HG02588 (cell line): ENCODE data around the gene C1GALT1.
"Not testable (repeated sequence)": the region's sequence is repeated elsewhere in the genome, so short reads cannot be mapped to it uniquely, and the experiment has no call there.

Experiments used
- ATAC-seq: cut with Tn5 transposase; IDR thresholded peaks from one replicate; pipeline ENCODE4 v1.9.1; 2021; ENCODE audit warnings: mild to moderate bottlenecking, moderate library complexity; ENCODE audit not compliant: unreplicated experiment

The C1GALT1 gene

GRCh38 chr7:7231865-7232264 lies 49.5 kb downstream of the C1GALT1 start:
- no peak for ATAC-seq

DNA sequence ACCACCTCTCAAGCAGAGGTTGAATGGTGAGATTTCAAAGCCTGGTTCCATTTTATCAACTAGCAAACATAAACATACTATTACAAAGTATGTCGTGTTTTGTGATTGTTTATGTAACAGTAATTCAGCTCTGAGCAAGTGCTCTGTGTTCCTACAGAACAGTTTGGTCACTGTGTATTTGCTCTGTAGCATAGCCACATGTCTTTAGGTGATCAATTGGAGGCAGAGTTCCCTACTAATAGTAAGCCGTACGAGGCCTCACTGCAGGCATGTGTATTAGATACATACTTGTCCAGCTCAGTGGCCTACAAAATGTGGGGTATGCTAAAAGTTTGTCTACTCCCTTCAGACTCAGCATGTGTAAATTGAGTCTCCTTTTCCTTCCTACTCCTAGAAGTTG lies 53.0 kb downstream of the C1GALT1 start:
- ATAC-seq: no peak

DNA sequence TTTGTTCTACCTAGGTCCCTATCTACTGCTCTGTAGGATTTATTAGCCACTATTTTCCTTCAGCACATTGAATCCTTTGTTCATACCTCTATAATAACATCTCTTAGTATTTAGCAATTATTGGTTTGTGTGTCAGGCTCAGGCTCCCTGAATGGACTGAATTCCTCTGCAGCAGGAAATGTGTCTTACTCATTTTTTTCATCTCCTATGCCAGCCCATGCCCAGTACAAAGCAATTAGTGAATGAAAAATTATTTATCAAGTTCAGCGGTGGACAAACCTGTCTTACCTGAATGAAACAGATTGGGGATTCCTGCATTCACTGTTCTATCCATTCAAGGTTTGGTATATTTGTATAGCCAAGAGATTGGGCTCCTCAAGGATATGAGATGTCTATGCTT lies 53.7 kb downstream of the C1GALT1 start:
- no peak for ATAC-seq

DNA sequence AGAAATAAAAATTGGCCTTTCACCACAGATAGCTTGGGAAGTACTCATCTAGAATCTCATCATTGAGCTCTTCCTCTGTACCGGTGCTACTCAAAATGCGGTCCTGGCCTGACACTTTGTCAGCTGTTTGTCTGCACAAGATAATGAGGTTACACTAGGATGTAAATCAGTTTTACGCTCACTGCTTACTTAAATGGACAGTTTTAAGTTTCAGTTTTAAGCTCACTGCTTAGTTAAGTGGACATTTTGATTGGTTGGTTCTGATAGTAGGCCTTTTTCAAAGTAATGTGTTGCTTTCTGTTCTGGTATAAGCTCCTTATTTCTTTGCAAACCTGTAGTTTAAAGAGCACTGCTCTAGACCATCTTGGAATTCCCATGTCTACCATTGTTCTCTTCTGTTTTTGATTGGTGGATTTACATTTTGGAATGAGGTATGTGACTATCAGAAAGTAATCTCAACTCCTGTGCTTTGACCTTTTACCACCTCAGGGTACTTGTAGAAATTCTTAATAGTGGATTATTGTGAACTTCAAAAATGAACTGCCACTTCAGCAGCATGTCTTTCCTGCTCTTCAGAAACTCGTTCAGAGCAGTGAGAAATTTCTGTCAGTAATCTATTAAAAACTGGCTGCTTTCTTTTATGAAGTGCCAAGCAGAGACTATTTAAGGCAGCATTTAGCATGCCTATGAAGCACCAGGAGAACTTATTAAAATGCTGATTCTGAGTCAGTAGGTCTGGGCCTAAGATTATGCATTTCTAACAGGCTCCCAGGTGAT lies 55.0 kb downstream of the C1GALT1 start:
- no peak for ATAC-seq

- ATAC-seq: no peak
Measured at GRCh38 chr7:7237978-7238267, 55.6 kb downstream of the C1GALT1 start.

DNA sequence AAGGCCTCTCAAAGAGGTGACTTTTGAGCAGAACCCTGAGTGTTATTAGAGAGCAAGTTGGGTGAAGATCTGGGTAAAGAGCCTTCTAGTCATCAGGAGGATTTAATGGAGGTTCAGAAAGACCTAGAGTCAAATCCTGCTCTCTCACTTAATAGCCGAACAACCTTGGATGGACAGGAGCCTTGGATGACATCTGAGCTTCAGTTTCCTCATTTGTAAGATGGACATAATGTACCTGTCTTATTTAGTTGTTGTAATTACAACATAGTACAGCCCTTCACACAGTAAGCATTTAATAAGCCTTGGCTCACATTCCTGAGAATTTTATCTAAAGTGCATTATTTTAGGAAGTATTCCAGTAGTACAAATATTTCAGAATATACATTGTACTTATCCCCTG lies 57.0 kb downstream of the C1GALT1 start:
- ATAC-seq: no peak

DNA sequence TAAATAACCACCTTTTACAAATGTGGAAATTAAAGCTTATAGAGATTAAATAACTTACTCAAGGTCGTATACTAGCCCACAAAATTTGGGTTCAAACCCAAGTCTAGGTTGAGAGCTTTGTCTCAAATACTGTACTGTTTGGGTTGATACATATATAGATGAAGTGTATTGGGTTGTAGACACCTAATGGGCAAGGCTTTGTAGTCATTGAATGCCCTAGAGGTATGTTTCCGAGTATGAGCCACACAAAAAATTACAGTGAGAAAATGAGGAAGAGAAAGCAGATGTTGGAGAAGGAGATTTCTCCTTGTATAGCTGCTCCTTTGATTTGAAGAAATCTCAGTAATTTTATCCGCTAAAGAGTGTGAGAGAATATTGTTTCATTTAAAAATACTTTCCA lies 60.6 kb downstream of the C1GALT1 start:
- no peak for ATAC-seq

- ATAC-seq: not testable (repeated sequence)
Measured at GRCh38 chr7:7245233-7245632, 62.9 kb downstream of the C1GALT1 start.

GRCh38 chr7:7246223-7246622 lies 63.9 kb downstream of the C1GALT1 start:
- ATAC-seq: no peak

DNA sequence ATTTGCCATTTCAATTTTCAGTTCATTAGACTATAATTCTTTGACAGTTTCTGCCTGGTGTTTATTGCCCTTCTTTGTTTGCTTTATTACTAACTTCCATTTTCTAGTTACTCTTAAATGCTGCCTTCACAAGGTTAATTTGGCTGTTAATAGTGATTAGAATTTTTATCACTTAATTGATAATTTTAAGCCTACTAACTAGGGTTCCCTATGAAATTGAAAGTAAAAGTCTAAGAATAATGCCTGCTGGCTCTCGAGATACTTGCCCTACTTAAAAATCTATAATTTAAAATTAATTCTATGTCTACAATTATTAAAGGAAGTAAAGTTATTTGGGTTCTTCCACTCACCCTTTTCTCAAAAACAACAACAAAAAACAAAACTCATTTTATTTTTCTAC lies 65.3 kb downstream of the C1GALT1 start:
- no peak for ATAC-seq

DNA sequence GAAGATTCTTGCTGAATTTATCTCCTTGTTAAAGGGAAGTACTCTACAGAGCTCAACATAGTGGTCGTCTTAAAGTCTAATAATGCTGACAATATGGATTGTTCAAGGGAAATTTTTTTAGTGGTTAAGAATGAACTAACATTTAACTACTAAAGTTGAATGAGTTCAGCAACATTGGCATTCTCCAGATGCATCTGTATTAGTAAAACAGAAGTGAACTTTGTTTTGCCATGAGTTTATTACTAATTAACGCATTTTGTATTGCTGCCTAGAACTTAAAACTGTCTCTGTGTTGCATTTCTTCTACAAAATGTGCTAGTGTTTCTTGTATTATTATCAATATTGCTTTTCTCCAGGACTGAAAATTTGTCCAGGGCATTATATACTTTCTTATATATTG lies 67.5 kb downstream of the C1GALT1 start:
- no peak for ATAC-seq

- peak; percentile 97 for ATAC-seq
Measured at GRCh38 chr7:7251742-7252141, 69.4 kb downstream of the C1GALT1 start.

DNA sequence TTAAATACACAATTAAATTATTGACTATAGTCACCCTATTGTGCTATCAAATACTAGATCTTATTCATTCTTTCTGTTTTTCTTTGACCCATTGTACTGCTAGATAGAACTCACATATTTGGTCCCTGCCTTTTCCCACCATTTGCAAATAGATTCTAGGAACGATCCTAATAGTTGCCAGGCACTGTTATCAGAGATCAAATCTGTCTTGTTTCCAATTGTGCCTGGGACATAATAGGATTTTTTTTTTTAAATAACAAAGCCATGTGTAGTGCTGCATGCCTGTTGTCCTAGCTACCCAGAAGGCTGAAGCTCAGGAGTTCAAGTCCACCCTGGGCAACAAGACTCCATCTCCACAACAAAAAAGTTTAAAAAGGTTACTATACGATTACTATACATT lies 72.0 kb downstream of the C1GALT1 start:
- no peak for ATAC-seq

GRCh38 chr7:7254908-7255307 lies 72.6 kb downstream of the C1GALT1 start:
- ATAC-seq: no peak

DNA sequence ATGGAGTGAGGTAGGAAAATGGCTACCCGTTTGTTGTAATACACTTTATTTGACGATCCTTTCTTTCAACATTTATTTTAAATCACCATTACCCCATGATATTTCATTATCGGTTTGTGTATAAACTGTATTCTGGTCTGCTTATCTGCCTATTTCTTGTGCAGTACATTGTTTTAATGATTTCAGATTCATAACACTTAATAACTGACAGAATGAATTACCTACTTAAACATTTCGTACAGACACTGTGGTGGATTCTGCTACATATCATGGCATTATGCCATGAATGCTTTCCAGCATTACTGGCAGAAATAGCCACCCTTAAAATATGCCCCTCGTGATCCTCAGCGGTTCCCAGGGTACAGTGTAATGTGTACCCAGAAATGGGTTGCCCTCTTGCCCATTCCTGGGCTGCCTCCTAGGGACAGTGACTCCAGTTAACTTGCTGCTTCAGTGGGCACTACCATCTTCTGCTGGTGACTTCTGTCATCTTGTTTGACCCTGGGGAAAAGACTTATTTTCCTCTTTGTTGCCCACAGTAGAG lies 74.5 kb downstream of the C1GALT1 start:
- ATAC-seq: no peak

DNA sequence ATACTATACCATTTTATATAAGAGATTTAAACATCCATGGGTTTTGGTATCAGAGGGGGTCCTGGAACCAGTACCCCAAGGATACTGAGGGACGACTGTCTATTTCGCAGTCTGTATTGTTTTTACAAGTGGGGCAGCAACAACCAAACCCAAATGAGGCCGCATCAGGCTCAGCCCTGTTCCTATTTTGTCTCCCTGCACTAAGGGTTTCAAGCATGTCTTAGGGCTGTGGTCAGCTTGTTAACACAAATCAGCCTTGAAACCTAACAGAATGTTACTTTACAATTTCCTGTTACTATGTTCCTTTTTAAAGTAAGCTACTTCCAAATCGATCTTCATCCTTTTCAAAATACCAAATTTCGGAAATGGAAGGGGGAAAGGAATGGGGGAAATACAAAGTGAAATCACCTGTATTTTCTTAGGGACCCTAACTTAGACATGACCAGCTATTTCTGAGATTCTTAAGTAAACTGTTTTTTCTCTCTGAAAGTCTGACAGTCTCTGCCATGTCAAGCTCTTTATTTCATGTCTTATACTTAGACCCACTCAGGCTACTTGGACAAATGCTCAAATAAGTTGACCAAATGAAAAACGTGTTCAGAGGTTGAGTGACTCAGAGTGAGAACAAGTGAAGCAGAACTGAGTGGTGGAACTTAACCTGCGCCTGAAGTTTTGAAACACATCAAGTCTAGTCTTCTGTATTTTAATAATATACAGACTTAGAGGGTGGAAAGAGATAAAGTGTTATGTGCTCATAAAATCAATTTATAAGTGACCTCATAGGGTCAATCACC lies 75.8 kb downstream of the C1GALT1 start:
- peak; percentile 87 for ATAC-seq

DNA sequence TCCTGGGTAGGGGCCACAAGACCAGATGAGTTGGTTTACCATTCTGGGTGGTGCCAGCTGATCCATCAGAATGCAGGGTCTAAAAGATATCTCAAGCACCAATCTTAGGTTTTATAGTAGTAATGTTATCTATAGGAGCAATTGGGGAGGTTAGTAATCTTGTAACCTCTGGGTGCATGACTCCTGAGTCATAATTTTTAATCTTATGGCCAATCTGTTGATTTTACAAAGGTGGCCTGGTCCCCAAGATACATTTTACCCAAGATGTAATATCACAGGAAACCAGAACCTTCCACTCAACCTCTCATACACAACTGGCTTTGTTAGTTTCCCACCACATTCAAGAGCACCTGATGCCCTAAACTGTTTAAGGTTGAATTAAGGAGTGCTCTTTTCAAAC lies 79.5 kb downstream of the C1GALT1 start:
- no peak for ATAC-seq

DNA sequence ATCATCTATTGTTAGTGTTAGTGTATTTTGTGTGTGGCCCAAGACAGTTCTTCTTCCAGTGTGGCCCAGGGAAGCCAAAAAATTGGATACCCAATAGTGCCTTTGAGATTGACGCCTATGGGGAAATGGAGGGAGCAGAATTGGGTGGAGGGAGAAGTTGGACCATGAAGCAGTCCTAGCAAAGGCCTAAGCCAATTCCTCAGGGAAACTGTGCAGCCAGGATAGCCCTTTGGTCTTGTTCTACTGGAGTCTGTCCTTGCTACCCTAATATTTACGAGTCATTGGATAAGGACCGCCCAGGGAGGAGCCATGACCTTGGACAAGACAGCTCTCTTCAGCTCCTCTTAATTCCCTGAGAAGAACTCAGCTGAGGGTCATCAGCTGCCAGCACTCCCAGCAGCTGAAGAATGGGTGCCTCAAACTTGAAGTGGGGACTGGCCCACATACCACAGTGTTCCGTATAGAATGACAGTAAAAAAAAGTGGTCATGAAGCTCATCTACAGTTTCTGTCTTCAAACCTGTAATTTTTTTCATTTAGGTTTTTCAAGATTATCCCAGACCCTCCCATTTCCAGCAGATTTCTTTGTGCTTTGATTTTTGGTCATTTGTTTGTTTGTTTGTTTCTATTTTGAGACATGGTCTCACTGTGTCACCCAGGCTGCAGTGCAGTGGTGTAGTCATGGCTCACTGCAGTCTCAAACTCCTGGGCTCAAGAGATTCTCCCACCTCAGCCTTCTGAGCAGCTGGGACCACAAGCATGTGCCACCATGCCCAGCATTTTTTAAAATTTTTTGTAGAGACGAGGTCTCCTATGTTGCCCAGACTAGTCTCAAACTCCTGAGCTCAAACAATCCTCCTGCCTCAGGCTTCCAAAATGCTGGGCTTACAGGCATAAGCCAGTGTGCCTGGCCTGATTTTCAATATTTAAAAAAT lies 81.2 kb downstream of the C1GALT1 start:
- no peak for ATAC-seq

DNA sequence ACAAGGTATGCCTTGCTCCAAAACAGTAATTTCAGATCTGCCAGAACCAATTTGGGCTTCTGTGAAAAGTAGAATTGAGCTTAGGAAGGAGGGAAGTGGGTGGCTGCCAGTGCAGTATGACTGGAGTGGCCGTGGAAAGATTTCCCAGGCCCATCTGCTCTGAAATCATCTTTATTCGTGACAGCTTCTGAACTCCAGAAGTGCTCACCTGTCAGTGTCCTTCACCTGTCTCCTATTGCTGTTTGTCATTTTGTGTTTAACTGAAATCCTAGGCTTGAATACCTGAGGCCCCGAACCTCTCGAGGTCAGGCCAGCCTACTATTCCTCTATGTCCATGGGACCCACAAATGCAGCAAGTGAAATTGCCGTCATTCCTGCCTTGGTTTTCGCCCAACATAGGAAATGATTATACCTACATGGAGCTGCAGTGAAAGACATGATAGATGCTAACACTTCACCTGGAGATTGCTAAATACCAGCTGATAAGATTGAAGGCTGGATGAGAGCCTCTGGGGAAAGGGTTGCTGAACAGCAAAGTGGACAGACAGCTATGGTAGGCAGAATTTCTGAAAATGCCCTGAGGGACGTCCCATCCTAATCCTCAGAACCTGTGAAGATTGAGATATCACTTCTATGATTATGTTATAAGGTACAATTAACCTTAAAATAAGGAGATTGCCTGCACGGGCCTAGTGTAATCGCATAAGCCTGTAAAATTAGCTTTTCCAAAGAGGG lies 82.1 kb downstream of the C1GALT1 start:
- no peak for ATAC-seq
